ENCODE data around the gene SMIM20.

SMIM20 gene

DNA sequence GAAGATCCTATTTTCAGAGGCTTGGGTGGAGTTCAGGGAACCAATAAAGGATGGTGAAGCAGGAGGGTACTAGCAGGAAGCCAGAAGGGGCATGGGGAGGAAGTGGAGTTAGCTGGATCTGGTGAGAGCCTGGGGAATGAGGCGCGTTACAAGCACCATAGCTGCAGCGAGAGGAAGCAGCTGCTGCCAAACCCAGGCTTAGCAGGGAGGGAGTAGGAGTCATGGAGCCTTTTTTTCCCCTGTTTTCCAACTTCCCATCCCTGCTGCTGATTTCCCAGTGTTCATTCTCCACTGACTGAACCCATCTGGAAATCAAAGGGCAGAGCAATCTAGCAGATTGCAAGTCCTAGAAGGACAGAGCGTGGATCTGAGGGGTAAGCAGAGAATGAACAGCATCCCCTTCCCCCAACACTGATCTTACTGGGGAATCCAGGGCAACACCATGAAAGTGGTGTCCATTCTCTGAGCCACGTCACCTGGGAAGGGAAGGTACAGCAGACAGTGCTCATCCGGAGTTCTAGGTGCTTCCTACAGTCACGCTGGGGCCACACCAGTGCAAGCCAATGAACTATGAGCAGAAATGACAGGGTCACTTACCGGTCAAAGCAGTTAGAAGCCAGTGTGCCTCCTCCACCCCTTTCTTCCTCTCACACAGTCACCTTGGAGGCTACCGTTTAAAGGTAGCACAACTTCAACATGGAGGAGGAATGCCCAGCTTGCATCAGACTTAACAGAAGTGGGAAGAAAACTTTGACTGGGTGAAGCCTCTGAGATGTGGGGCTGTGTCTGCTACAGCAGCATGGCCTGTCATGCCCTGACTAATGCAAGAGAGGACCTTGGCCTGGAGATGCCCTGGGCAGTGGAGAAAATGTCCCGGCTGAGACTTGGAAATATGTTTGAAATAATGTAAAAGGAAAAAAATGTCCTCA, 36.7 kb downstream of the SMIM20 start:
- no peak for TF ChIP-seq EZH2phosphoT487 (IDR thresholded peaks at IDR 0.05; ENCODE audit: borderline replicate concordance)
- TF ChIP-seq, protein P1, sequence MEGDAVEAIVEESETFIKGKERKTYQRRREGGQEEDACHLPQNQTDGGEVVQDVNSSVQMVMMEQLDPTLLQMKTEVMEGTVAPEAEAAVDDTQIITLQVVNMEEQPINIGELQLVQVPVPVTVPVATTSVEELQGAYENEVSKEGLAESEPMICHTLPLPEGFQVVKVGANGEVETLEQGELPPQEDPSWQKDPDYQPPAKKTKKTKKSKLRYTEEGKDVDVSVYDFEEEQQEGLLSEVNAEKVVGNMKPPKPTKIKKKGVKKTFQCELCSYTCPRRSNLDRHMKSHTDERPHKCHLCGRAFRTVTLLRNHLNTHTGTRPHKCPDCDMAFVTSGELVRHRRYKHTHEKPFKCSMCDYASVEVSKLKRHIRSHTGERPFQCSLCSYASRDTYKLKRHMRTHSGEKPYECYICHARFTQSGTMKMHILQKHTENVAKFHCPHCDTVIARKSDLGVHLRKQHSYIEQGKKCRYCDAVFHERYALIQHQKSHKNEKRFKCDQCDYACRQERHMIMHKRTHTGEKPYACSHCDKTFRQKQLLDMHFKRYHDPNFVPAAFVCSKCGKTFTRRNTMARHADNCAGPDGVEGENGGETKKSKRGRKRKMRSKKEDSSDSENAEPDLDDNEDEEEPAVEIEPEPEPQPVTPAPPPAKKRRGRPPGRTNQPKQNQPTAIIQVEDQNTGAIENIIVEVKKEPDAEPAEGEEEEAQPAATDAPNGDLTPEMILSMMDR (conservative IDR thresholded peaks at IDR 0.05; ENCODE audit: low read length) = no peak
- no peak overlapping the region for H3K4me2 ChIP-seq (ENCODE audit: low read depth, low read length, poor library complexity, severe bottlenecking)
- no peak overlapping the region for H2AFZ ChIP-seq (ENCODE audit: low read length)
- no peaks in the 10 kb centered on the region for H3K27me3 ChIP-seq (ENCODE audit: insufficient read depth, low read length, poor library complexity, severe bottlenecking)
- H4K20me1 ChIP-seq (ENCODE audit: insufficient read depth, low read length, poor library complexity, severe bottlenecking) = no peaks in the 10 kb centered on the region
- H3K4me1 ChIP-seq (ENCODE audit: insufficient read depth, low read length, poor library complexity, severe bottlenecking) = no peaks in the 10 kb centered on the region
- no peaks in the 10 kb centered on the region for H3F3A ChIP-seq (ENCODE audit: low read depth)
- no peaks in the 10 kb centered on the region for H3K79me2 ChIP-seq (ENCODE audit: insufficient read depth, low read length)
- no peaks in the 10 kb centered on the region for H3K9me3 ChIP-seq (ENCODE audit: insufficient read depth, low read depth, low read length)
- H3K9ac ChIP-seq (ENCODE audit: low read depth, low read length, poor library complexity, severe bottlenecking) = no peak overlapping the region
- no peaks in the 10 kb centered on the region for H3K9me2 ChIP-seq (replicated peaks; ENCODE audit: low read depth, low read length)
- H3K36me3 ChIP-seq (ENCODE audit: insufficient read depth, low read length) = no peaks in the 10 kb centered on the region
- no peak overlapping the region for H3K4me3 ChIP-seq (ENCODE audit: low read length, poor library complexity, severe bottlenecking)

GRCh38 chr4:25951390-25951952, 37.5 kb downstream of the SMIM20 start:
- no peaks in the 10 kb centered on the region for H3K9me3 ChIP-seq (ENCODE audit: insufficient read depth, low read depth, low read length)

DNA sequence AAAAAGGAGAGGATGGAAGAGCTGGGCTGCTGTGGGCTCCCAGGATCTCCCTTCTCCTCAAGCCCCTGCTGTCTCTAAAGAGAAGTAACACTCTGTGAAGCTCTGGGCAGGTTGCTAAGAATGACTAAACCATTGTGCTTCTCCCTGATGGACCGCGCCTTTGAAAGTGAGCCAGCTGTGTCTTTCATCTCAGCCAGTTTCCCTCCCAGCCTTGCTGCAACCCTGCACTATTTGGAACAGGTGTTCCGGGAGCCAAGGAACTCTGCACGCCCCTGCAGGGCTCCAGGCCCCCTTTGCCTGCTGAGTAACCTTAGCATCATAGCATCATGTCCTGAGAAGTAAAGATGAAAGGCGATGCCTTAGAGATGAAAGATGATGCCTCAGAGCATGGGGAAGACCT, 39.7 kb downstream of the SMIM20 start:
- Histone ChIP-seq H2AFZ (ENCODE audit: low read length) (no peak overlapping the region), H3K27me3 (ENCODE audit: insufficient read depth, low read length, poor library complexity, severe bottlenecking) (no peaks in the 10 kb centered on the region), H3K9ac (ENCODE audit: low read depth, low read length, poor library complexity, severe bottlenecking) (no peak overlapping the region), H3K36me3 (ENCODE audit: insufficient read depth, low read length) (no peaks in the 10 kb centered on the region), H3K4me3 (ENCODE audit: low read length, poor library complexity, severe bottlenecking) (no peak overlapping the region), H3K79me2 (ENCODE audit: insufficient read depth, low read length) (no peaks in the 10 kb centered on the region), H4K20me1 (ENCODE audit: insufficient read depth, low read length, poor library complexity, severe bottlenecking) (no peaks in the 10 kb centered on the region), H3K4me2 (ENCODE audit: low read depth, low read length, poor library complexity, severe bottlenecking) (no peak overlapping the region), H3K9me2 (replicated peaks; ENCODE audit: low read depth, low read length) (no peaks in the 10 kb centered on the region), H3K9me3 (ENCODE audit: insufficient read depth, low read depth, low read length) (no peaks in the 10 kb centered on the region), H3K4me1 (ENCODE audit: insufficient read depth, low read length, poor library complexity, severe bottlenecking) (no peaks in the 10 kb centered on the region), H3F3A (ENCODE audit: low read depth) (no peaks in the 10 kb centered on the region)
- TF ChIP-seq, protein P1 (conservative IDR thresholded peaks at IDR 0.05; ENCODE audit: low read length) = no peak
- no peak for TF ChIP-seq EZH2phosphoT487 (IDR thresholded peaks at IDR 0.05; ENCODE audit: borderline replicate concordance)

More at GRCh38 chr4:25951390-25951952, 37.5 kb downstream of the SMIM20 start:
- H3K4me2 ChIP-seq (ENCODE audit: low read depth, low read length, poor library complexity, severe bottlenecking) = no peak overlapping the region
- no peaks in the 10 kb centered on the region for H3K9me2 ChIP-seq (replicated peaks; ENCODE audit: low read depth, low read length)
- H3K79me2 ChIP-seq (ENCODE audit: insufficient read depth, low read length) = no peaks in the 10 kb centered on the region
- no peak overlapping the region for H3K4me3 ChIP-seq (ENCODE audit: low read length, poor library complexity, severe bottlenecking)
- no peaks in the 10 kb centered on the region for H3K27me3 ChIP-seq (ENCODE audit: insufficient read depth, low read length, poor library complexity, severe bottlenecking)
- H3K4me1 ChIP-seq (ENCODE audit: insufficient read depth, low read length, poor library complexity, severe bottlenecking) = no peaks in the 10 kb centered on the region
- H3K36me3 ChIP-seq (ENCODE audit: insufficient read depth, low read length) = no peaks in the 10 kb centered on the region
- H4K20me1 ChIP-seq (ENCODE audit: insufficient read depth, low read length, poor library complexity, severe bottlenecking) = no peaks in the 10 kb centered on the region
- TF ChIP-seq, protein P1 (conservative IDR thresholded peaks at IDR 0.05; ENCODE audit: low read length) = no peak
- TF ChIP-seq EZH2phosphoT487 (IDR thresholded peaks at IDR 0.05; ENCODE audit: borderline replicate concordance) = no peak
- no peak overlapping the region for H3K9ac ChIP-seq (ENCODE audit: low read depth, low read length, poor library complexity, severe bottlenecking)
- no peaks in the 10 kb centered on the region for H3F3A ChIP-seq (ENCODE audit: low read depth)
- no peak overlapping the region for H2AFZ ChIP-seq (ENCODE audit: low read length)
